HepG2 (cell line): Measurements from ENCODE around the gene AHCYL1. TPM values are rescaled to one million over a fixed set of nuclear protein-coding genes. Genes with fewer than 3 reads are reported as not detected.
A peak's percentile ranks its signal among the peaks of the same experiment; 100 is the strongest.

ENCODE experiments used
- ATAC-seq: fragments of 200-7000 bp; cut with Tn5 transposase; 3 replicates; pipeline ENCODE4 v1.9.1; 2020; ENCODE audit warnings: mild to moderate bottlenecking, moderate library complexity
- BruUV-seq: library from RNA; stranded (reverse); fragments of 400-500 nt; replicated peaks from 2 replicates; lab custom pipeline; 2021; lab: Mats Ljungman, UMichigan
- CTCF ChIA-PET: fragments of 300-600 bp; formaldehyde crosslinking; extraction: SDS; loops from one replicate; lab custom pipeline; 2021; ENCODE audit warnings: low total read pairs, inconsistent platforms, low intra/inter-chr PET ratio; lab: Yijun Ruan, JAX
- POLR2A ChIA-PET: fragments of 350-600 bp; sonication (Branson Sonifier 250); formaldehyde crosslinking; loops from one replicate; lab custom pipeline; 2020; ENCODE audit warnings: antibody characterized with exemption, inconsistent platforms; lab: Yijun Ruan, JAX
- DNase-seq: peaks from one replicate; pipeline ENCODE4 v3.0.0-alpha.2; 2015; ENCODE audit warnings: low spot score
- FAIRE-seq: peaks from 3 replicates; lab custom pipeline; 2011; peaks lifted over from hg19 to GRCh38; lab: Jason Lieb, UNC
- H2AFZ ChIP-seq: one replicate; pipeline ENCODE4 v1.6.1; 2011; ENCODE audit warnings: low read length, inconsistent platforms
- H3K27ac ChIP-seq: fragments of 300-600 bp; 3 replicates; pipeline ENCODE4 v1.8.0; 2011; ENCODE audit warnings: mixed run types, mild to moderate bottlenecking, mixed read lengths, low read length, inconsistent platforms; ENCODE audit not compliant: insufficient read depth; ENCODE audit errors: extremely low read length
- H3K27me3 ChIP-seq, 2 experiments: fragments of 200-600 bp in 1 of 2; 2 replicates in 1 of 2; 3 replicates in 1 of 2; pipeline versions ENCODE4 v1.6.0 to v1.8.0; 2011; ENCODE audit warnings: low read length in 2 of 2, mild to moderate bottlenecking in 2 of 2, moderate library complexity in 2 of 2, inconsistent platforms in 1 of 2; ENCODE audit not compliant: insufficient read depth in 2 of 2, control insufficient read depth in 1 of 2
- H3K36me3 ChIP-seq, 2 experiments: fragments of 200-600 bp in 1 of 2; replicated peaks in 1 of 2; 2 replicates in 1 of 2; 3 replicates in 1 of 2; pipeline versions ENCODE4 v1.5.1 to v1.8.0; 2011; ENCODE audit warnings: low read length in 2 of 2, inconsistent platforms in 1 of 2; ENCODE audit not compliant: insufficient read depth in 2 of 2, control insufficient read depth in 1 of 2
- H3K4me1 ChIP-seq: 2 replicates; pipeline ENCODE4 v1.5.1; 2012; ENCODE audit warnings: low read length, inconsistent platforms; ENCODE audit not compliant: insufficient read depth
- H3K4me2 ChIP-seq: 2 replicates; pipeline ENCODE4 v1.6.0; 2011; ENCODE audit warnings: low read depth, low read length, inconsistent platforms
- H3K4me3 ChIP-seq, 3 experiments: fragments of 200-600 bp in 1 of 3; sonication (generic), shearing (Covaris generic) in 1 of 3; replicated peaks in 1 of 3; 2 replicates each; pipeline ENCODE4 v1.5.1; 2011 to 2016; ENCODE audit warnings: low read length in 3 of 3, inconsistent platforms in 2 of 3, low read depth in 2 of 3, mild to moderate bottlenecking in 2 of 3, control low read depth in 1 of 3, mixed read lengths in 1 of 3; ENCODE audit not compliant: insufficient read depth in 1 of 3
- H3K79me2 ChIP-seq: one replicate; pipeline ENCODE4 v1.6.1; 2011; ENCODE audit warnings: low read length, inconsistent platforms; ENCODE audit not compliant: insufficient read depth
- H3K9ac ChIP-seq: 2 replicates; pipeline ENCODE4 v1.6.0; 2011; ENCODE audit warnings: mild to moderate bottlenecking, low read depth, low read length, inconsistent platforms; ENCODE audit not compliant: insufficient read depth
- H3K9me3 ChIP-seq: 2 replicates; pipeline ENCODE4 v1.5.1; 2012; ENCODE audit warnings: mild to moderate bottlenecking, low read length
- H4K20me1 ChIP-seq: 2 replicates; pipeline ENCODE4 v1.6.0; 2011; ENCODE audit warnings: inconsistent platforms, mild to moderate bottlenecking, low read length, moderate library complexity; ENCODE audit not compliant: insufficient read depth
- ATF6 ChIP-seq: sonication (generic); formaldehyde crosslinking; conservative IDR thresholded peaks from 2 replicates; pipeline ENCODE4 v1.4.0; 2020; ENCODE audit warnings: missing genetic modification reagents
- EEA1 ChIP-seq: sonication (generic); formaldehyde crosslinking; IDR thresholded peaks from 2 replicates; pipeline ENCODE4 v1.5.1; 2020; ENCODE audit warnings: mild to moderate bottlenecking, missing genetic modification reagents, borderline replicate concordance
- NRL ChIP-seq: sonication (generic); formaldehyde crosslinking; IDR thresholded peaks from 2 replicates; pipeline ENCODE4 v1.5.0; 2020; ENCODE audit warnings: missing genetic modification reagents, mild to moderate bottlenecking, moderate library complexity, borderline replicate concordance
- SIX1 ChIP-seq: sonication (generic); formaldehyde crosslinking; IDR thresholded peaks from 2 replicates; pipeline ENCODE4 v1.4.0; 2020; ENCODE audit warnings: missing genetic modification reagents, borderline replicate concordance
- ZFP36L2 ChIP-seq: sonication (generic); formaldehyde crosslinking; IDR thresholded peaks from 2 replicates; pipeline ENCODE4 v1.4.0; 2020; ENCODE audit warnings: missing genetic modification reagents
- ZNF263 ChIP-seq: sonication (generic); formaldehyde crosslinking; IDR thresholded peaks from 2 replicates; pipeline ENCODE4 v1.4.0; 2020; ENCODE audit warnings: missing genetic modification reagents
- WGBS: methylation state at CpG from one replicate; pipeline ENCODE4 v1.1.6; 2017; ENCODE audit warnings: low lambda C conversion rate; 5-methylcytosine and 5-hydroxymethylcytosine counted together
- in situ Hi-C: cut with HindIII; loops from 2 replicates; pipeline ENCODE4 v1.10.0; 2017; ENCODE audit warnings: low pct_unique_long_range_greater_than_20kb; ENCODE audit not compliant: extremely low pct_ligation_motif_present
- intact Hi-C: fragments of 100-400 bp; cut with micrococcal nuclease; formaldehyde crosslinking; loops from one replicate; pipeline ENCODE4 v1.10.0; 2022; ENCODE audit not compliant: unreplicated experiment
- polyA plus RNA-seq, 8 experiments: library from polyadenylated mRNA; depleted of rRNA in 3 of 8; stranded (reverse) in 7 of 8; unstranded in 1 of 8; fragments of >200 nt; fragmentation: Illumina TruSeq in 4 of 8; extraction: Trizol in 4 of 8; gene quantifications; 2 replicates each; pipeline versions ENCODE4 v1.2.1 to v1.2.3, GENCODE V29; 2011 to 2016; ENCODE audit warnings: low read depth in 4 of 8, missing spikeins in 1 of 8, mixed read lengths in 1 of 8; ENCODE audit not compliant: insufficient read depth in 1 of 8
- total RNA-seq, 5 experiments: library from RNA; depleted of rRNA; stranded (reverse); fragments of >200 nt; fragmentation: Illumina TruSeq; extraction: Trizol; gene quantifications; 2 replicates each; pipeline ENCODE4 v1.2.3, GENCODE V29; 2016; ENCODE audit warnings: low read depth in 1 of 5
- TF ChIP-seq, protein P1 (sequence below): conservative IDR thresholded peaks from 2 replicates; pipeline ENCODE4 v1.6.1; 2018; ENCODE audit warnings: missing genetic modification reagents

AHCYL1 gene
- total and polyA plus RNA-seq, 2 of the 13 experiments (the other 11 are each of a cell fraction or from before 2014, with no cell fraction given), result 40.9 to 76.3 TPM

DNA sequence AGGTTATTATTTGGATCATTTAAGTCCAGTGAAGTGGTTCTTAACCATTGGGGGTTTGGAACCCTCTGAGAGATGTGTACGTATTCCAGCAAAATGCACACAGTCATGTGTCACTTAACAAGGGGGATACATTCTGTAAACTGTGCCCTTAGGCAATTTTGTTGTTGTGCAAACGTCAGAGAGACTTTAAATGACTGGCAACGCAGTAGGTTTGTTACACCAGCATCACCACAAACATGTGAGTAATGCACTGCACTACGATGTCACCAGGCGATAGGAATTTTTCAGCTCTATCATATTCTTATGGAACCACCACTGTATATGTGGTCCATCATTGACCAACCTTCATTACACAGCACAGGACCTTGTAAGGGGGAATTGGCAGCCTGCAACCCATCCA, 11.9 kb downstream of the AHCYL1 start (continued):
- TF ChIP-seq ATF6 (CRISPR knock-in tag), result no peak
- TF ChIP-seq EEA1 (CRISPR knock-in tag), result no peak

- FAIRE-seq (no peak), DNase-seq (no peak), ATAC-seq (peak; percentile 41)
- no TSS peak for BruUV-seq
- 0 out of 2 replicates have a peak, but pooled peaks have one; percentile 21 for TF ChIP-seq SIX1
- TF ChIP-seq ZFP36L2, result no peak
- Histone ChIP-seq H3K4me1 (peaks cover 21% of the 10 kb centered on the region), H3K4me3 (no peak overlapping the region), H2AFZ (no peak overlapping the region), H4K20me1 (peaks cover 8% of the 10 kb centered on the region), H3K36me3 (peaks cover 6 to 12% of the 10 kb centered on the region in 2 experiments; a peak in 3 of 5 replicates), H3K9me3 (no peaks in the 10 kb centered on the region), H3K4me2 (no peak overlapping the region), H3K79me2 (peaks cover 32% of the 10 kb centered on the region), H3K27ac (no peak overlapping the region), H3K9ac (no peak overlapping the region), H3K27me3 (no peaks in the 10 kb centered on the region)
- in situ Hi-C loops, result no loop called here
- intact Hi-C loops, result no loop called here
- ChIA-PET POLR2A (no interaction called here), CTCF (no interaction called here)
- WGBS, result 94% methylated on average over 7 of the region's 7 CpGs
These were observed 12.8 kb downstream of the AHCYL1 start for GRCh38 chr1:109997204-109997866.

DNA sequence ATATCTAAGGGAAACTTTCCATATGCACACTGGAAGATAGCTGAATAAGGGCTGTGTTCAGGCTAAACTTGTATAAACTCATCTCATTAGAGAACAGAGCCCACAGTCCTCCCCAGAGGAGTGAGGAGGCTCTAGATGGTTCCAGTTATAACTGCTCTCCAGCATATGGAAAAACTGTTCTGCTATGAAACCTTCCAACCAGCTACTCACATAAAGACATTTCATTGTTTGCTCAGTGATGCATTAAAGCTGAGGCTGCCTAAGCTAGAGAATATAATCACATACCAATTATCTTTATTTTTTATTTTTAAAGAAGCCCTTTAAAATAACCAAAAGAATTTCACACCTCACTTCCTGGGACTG, 13.3 kb downstream of the AHCYL1 start:
- Histone ChIP-seq H3K4me3 (no peak overlapping the region), H3K9ac (no peak overlapping the region), H4K20me1 (peaks cover 8% of the 10 kb centered on the region), H3K79me2 (peaks cover 35% of the 10 kb centered on the region), H3K36me3 (peaks cover 5 to 12% of the 10 kb centered on the region in 2 experiments; a peak in 3 of 5 replicates), H3K4me2 (no peak overlapping the region), H3K27ac (no peak overlapping the region), H3K4me1 (peaks cover 26% of the 10 kb centered on the region), H2AFZ (no peak overlapping the region), H3K9me3 (no peaks in the 10 kb centered on the region), H3K27me3 (no peaks in the 10 kb centered on the region)
- FAIRE-seq (no peak), ATAC-seq (peak; percentile 49), DNase-seq (no peak)
- no TSS peak for BruUV-seq
- TF ChIP-seq NRL (CRISPR knock-in tag), result no peak
- peak; percentile 28; the same call in 1 of the 2 replicates for TF ChIP-seq ZNF263 (CRISPR knock-in tag)
- TF ChIP-seq, protein P1, sequence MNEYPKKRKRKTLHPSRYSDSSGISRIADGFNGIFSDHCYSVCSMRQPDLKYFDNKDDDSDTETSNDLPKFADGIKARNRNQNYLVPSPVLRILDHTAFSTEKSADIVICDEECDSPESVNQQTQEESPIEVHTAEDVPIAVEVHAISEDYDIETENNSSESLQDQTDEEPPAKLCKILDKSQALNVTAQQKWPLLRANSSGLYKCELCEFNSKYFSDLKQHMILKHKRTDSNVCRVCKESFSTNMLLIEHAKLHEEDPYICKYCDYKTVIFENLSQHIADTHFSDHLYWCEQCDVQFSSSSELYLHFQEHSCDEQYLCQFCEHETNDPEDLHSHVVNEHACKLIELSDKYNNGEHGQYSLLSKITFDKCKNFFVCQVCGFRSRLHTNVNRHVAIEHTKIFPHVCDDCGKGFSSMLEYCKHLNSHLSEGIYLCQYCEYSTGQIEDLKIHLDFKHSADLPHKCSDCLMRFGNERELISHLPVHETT (CRISPR knock-in tag), result no peak
- ChIA-PET CTCF (no interaction called here), POLR2A (no interaction called here)
- intact Hi-C loops (no loop called here), in situ Hi-C loops (no loop called here)
